ENCODE data around the gene HDAC9. TPM values are rescaled to one million over a fixed set of nuclear protein-coding genes. Genes with fewer than 3 reads are reported as not detected.

HDAC9 gene
- total RNA-seq, 1 experiment from 2014 or later: 31.9 TPM

DNA sequence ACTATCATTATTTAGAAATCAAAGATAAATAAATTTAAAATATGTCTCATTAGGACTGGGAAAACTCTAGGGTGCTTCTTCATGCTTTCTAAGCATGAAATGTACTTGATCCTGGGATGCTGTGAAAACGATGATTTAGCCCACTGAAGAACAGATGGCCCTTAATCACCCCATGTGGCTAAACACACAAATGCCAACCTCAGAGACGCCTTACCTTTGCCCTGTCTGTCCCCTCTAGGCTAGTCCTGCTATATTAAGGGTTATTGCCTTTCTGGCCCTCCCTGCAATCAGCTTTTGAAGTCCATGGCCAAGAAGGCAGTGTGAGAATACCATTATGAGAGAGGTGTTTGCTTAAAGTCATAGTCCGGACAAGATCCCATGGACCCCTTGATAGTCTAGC is 404.7 kb downstream of the HDAC9 start:
- POLR2A ChIA-PET (ENCODE audit: low non-redundant PET): no interaction called here
- CTCF ChIA-PET: no interaction called here
- BruUV-seq (replicated peaks): no TSS peak

GRCh38 chr7:18900803-18901202 is 405.3 kb downstream of the HDAC9 start:
- Histone ChIP-seq H3K9me3 (ENCODE audit: low read depth, low read length, poor library complexity, severe bottlenecking) (no peaks in the 10 kb centered on the region), H3K27me3 (replicated peaks; ENCODE audit: insufficient read depth, low read depth, low read length, poor library complexity) (no peaks in the 10 kb centered on the region), H3K4me1 (ENCODE audit: insufficient read depth, low read length, poor library complexity, severe bottlenecking) (peaks cover 8% of the 10 kb centered on the region), H3K36me3 (ENCODE audit: insufficient read depth, low read length, poor library complexity, severe bottlenecking) (no peaks in the 10 kb centered on the region), H3K27ac (ENCODE audit: low read depth, low read length, poor library complexity, severe bottlenecking) (no peak overlapping the region), H3K4me3 (ENCODE audit: low read depth, low read length, poor library complexity, severe bottlenecking) (no peak overlapping the region)
- no TSS peak for BruUV-seq (replicated peaks)
- ChIA-PET POLR2A (ENCODE audit: low non-redundant PET) (no interaction called here), CTCF (no interaction called here)
- no peak for DNase-seq (ENCODE audit: low spot score)
- TF ChIP-seq EZH2 (IDR thresholded peaks at IDR 0.05; ENCODE audit: borderline replicate concordance, low read depth, low read length, poor library complexity, severe bottlenecking) (no peak), CTCF (conservative IDR thresholded peaks at IDR 0.05; ENCODE audit: low read depth, low read length) (no peak)
- intact Hi-C loops (cut with micrococcal nuclease; ENCODE audit: unreplicated experiment): no loop called here

More for the DNA sequence above, 404.7 kb downstream of the HDAC9 start:
- H3K27ac ChIP-seq (ENCODE audit: low read depth, low read length, poor library complexity, severe bottlenecking): no peak overlapping the region
- peaks cover 14% of the 10 kb centered on the region for H3K4me1 ChIP-seq (ENCODE audit: insufficient read depth, low read length, poor library complexity, severe bottlenecking)
- no peaks in the 10 kb centered on the region for H3K9me3 ChIP-seq (ENCODE audit: low read depth, low read length, poor library complexity, severe bottlenecking)
- intact Hi-C loops (cut with micrococcal nuclease; ENCODE audit: unreplicated experiment): no loop called here
- H3K36me3 ChIP-seq (ENCODE audit: insufficient read depth, low read length, poor library complexity, severe bottlenecking): no peaks in the 10 kb centered on the region
- no peak for DNase-seq (ENCODE audit: low spot score)
- no peak overlapping the region for H3K4me3 ChIP-seq (ENCODE audit: low read depth, low read length, poor library complexity, severe bottlenecking)
- no peaks in the 10 kb centered on the region for H3K27me3 ChIP-seq (replicated peaks; ENCODE audit: insufficient read depth, low read depth, low read length, poor library complexity)
- TF ChIP-seq CTCF (conservative IDR thresholded peaks at IDR 0.05; ENCODE audit: low read depth, low read length): no peak
- TF ChIP-seq EZH2 (IDR thresholded peaks at IDR 0.05; ENCODE audit: borderline replicate concordance, low read depth, low read length, poor library complexity, severe bottlenecking): no peak

- Histone ChIP-seq H3K27ac (ENCODE audit: low read depth, low read length, poor library complexity, severe bottlenecking) (no peak overlapping the region), H3K4me1 (ENCODE audit: insufficient read depth, low read length, poor library complexity, severe bottlenecking) (peaks cover 3% of the 10 kb centered on the region), H3K27me3 (replicated peaks; ENCODE audit: insufficient read depth, low read depth, low read length, poor library complexity) (no peaks in the 10 kb centered on the region), H3K36me3 (ENCODE audit: insufficient read depth, low read length, poor library complexity, severe bottlenecking) (no peaks in the 10 kb centered on the region), H3K4me3 (ENCODE audit: low read depth, low read length, poor library complexity, severe bottlenecking) (no peak overlapping the region), H3K9me3 (ENCODE audit: low read depth, low read length, poor library complexity, severe bottlenecking) (no peaks in the 10 kb centered on the region)
- TF ChIP-seq CTCF (conservative IDR thresholded peaks at IDR 0.05; ENCODE audit: low read depth, low read length) (no peak), EZH2 (IDR thresholded peaks at IDR 0.05; ENCODE audit: borderline replicate concordance, low read depth, low read length, poor library complexity, severe bottlenecking) (no peak)
- BruUV-seq (replicated peaks): no TSS peak
- CTCF ChIA-PET: no interaction called here
- POLR2A ChIA-PET (ENCODE audit: low non-redundant PET): no interaction called here
- no peak for DNase-seq (ENCODE audit: low spot score)
- intact Hi-C loops (cut with micrococcal nuclease; ENCODE audit: unreplicated experiment): no loop called here
These were observed 405.8 kb downstream of the HDAC9 start for GRCh38 chr7:18901351-18901750.
